ENCODE data around the gene RFT1.
A peak's percentile ranks its signal among the peaks of the same experiment; 100 is the strongest.

Gene RFT1

GRCh38 chr3:53169045-53169831 lies 39.0 kb upstream of the RFT1 start:
- DNase-seq, result no peak
- TF ChIP-seq POLR2A (IDR thresholded peaks at IDR 0.05; ENCODE audit: low read length), result no peak
- TF ChIP-seq GATA1 (IDR thresholded peaks at IDR 0.05; ENCODE audit: low read depth, low read length), result no peak

- TF ChIP-seq POLR2A (IDR thresholded peaks at IDR 0.05; ENCODE audit: low read length) (no peak), GATA1 (IDR thresholded peaks at IDR 0.05; ENCODE audit: low read depth, low read length) (no peak)
- DNase-seq, result no peak
These were observed 38.1 kb upstream of the RFT1 start for GRCh38 chr3:53168175-53168923.

GRCh38 chr3:53167418-53168174 lies 37.4 kb upstream of the RFT1 start:
- DNase-seq, result no peak
- TF ChIP-seq POLR2A (IDR thresholded peaks at IDR 0.05; ENCODE audit: low read length), result no peak
- TF ChIP-seq GATA1 (IDR thresholded peaks at IDR 0.05; ENCODE audit: low read depth, low read length), result no peak

- peak in 1 of 2 experiments; percentile 14 for DNase-seq
- no peak for TF ChIP-seq POLR2A (IDR thresholded peaks at IDR 0.05; ENCODE audit: low read length)
- TF ChIP-seq GATA1 (IDR thresholded peaks at IDR 0.05; ENCODE audit: low read depth, low read length), result no peak
These were observed 36.6 kb upstream of the RFT1 start for GRCh38 chr3:53166781-53167291.

GRCh38 chr3:53166206-53166605 lies 36.0 kb upstream of the RFT1 start:
- DNase-seq, result no peak
- TF ChIP-seq POLR2A (IDR thresholded peaks at IDR 0.05; ENCODE audit: low read length), result no peak

GRCh38 chr3:53164911-53165310 lies 34.7 kb upstream of the RFT1 start:
- no peak for DNase-seq
- TF ChIP-seq POLR2A (IDR thresholded peaks at IDR 0.05; ENCODE audit: low read length), result no peak
- TF ChIP-seq GATA1 (IDR thresholded peaks at IDR 0.05; ENCODE audit: low read depth, low read length), result no peak

- no peak for TF ChIP-seq POLR2A (IDR thresholded peaks at IDR 0.05; ENCODE audit: low read length)
- no peak for TF ChIP-seq GATA1 (IDR thresholded peaks at IDR 0.05; ENCODE audit: low read depth, low read length)
- peak; percentile 17 to 29 for DNase-seq
These were observed 33.5 kb upstream of the RFT1 start for GRCh38 chr3:53163444-53164387.

- TF ChIP-seq GATA1 (IDR thresholded peaks at IDR 0.05; ENCODE audit: low read depth, low read length) (no peak), POLR2A (IDR thresholded peaks at IDR 0.05; ENCODE audit: low read length) (no peak)
- no peak for DNase-seq
These were observed 32.6 kb upstream of the RFT1 start for GRCh38 chr3:53162672-53163443.

GRCh38 chr3:53161820-53162671 lies 31.8 kb upstream of the RFT1 start:
- TF ChIP-seq GATA1 (IDR thresholded peaks at IDR 0.05; ENCODE audit: low read depth, low read length) (no peak), POLR2A (IDR thresholded peaks at IDR 0.05; ENCODE audit: low read length) (no peak)
- DNase-seq, result peak; percentile 43 to 48

- DNase-seq, result peak; percentile 38 to 52
These were observed 31.2 kb upstream of the RFT1 start for GRCh38 chr3:53161450-53161819.

GRCh38 chr3:53160660-53161449 lies 30.6 kb upstream of the RFT1 start, which contains the start of gene PRKCD:
Gene PRKCD (plus strand): TSS chr3:53161209. CDS start chr3:53178423, 17,214 bp downstream.
- peak; percentile 75 to 87 for DNase-seq
- TF ChIP-seq GATA1 (IDR thresholded peaks at IDR 0.05; ENCODE audit: low read depth, low read length) (no peak), POLR2A (IDR thresholded peaks at IDR 0.05; ENCODE audit: low read length) (no peak)

More at GRCh38 chr3:53161450-53161819, 31.2 kb upstream of the RFT1 start:
- TF ChIP-seq GATA1 (IDR thresholded peaks at IDR 0.05; ENCODE audit: low read depth, low read length) (no peak), POLR2A (IDR thresholded peaks at IDR 0.05; ENCODE audit: low read length) (no peak)

All from erythroblast (primary cell).